BJ (cell line): ENCODE measurements around the gene ARHGAP31. TPM values are rescaled to one million over a fixed set of nuclear protein-coding genes. Genes with fewer than 3 reads are reported as not detected.

Experiments
- CTCF ChIA-PET: fragments of 350-600 bp; formaldehyde crosslinking; extraction: SDS; loops from one replicate; lab custom pipeline; 2021; ENCODE audit warnings: antibody characterized with exemption, inconsistent platforms; lab: Yijun Ruan, JAX
- POLR2A ChIA-PET: fragments of 300-600 bp; sonication (Branson Sonifier 250); formaldehyde crosslinking; extraction: SDS; loops from one replicate; lab custom pipeline; 2021; ENCODE audit warnings: antibody characterized with exemption; lab: Charles Lee
- DNase-seq: peaks from one replicate; pipeline ENCODE4 v3.0.0-alpha.2; 2011; ENCODE audit warnings: low read depth
- H3K27me3 ChIP-seq: 2 replicates; pipeline ENCODE4 v1.6.0; 2011; ENCODE audit warnings: low read length; ENCODE audit not compliant: control insufficient read depth, insufficient read depth
- H3K36me3 ChIP-seq: 2 replicates; pipeline ENCODE4 v1.5.1; 2011; ENCODE audit warnings: low read length; ENCODE audit not compliant: control insufficient read depth, insufficient read depth
- H3K4me3 ChIP-seq: 2 replicates; pipeline ENCODE4 v1.5.1; 2011; ENCODE audit warnings: low read depth, mild to moderate bottlenecking, control low read depth, low read length
- polyA plus RNA-seq: library from polyadenylated mRNA; depleted of rRNA; stranded (reverse); fragments of >200 nt; gene quantifications from 2 replicates; pipeline ENCODE4 v1.2.3, GENCODE V29; 2011
- TF ChIP-seq, protein P1 (sequence below): IDR thresholded peaks from 2 replicates; pipeline ENCODE4 v1.5.1; 2011; ENCODE audit warnings: low read depth, mild to moderate bottlenecking, control low read depth, inconsistent platforms, low read length, moderate library complexity; ENCODE audit not compliant: insufficient read depth

ARHGAP31 gene
- polyA plus RNA-seq, 1 experiment, result 19.4 TPM

DNA sequence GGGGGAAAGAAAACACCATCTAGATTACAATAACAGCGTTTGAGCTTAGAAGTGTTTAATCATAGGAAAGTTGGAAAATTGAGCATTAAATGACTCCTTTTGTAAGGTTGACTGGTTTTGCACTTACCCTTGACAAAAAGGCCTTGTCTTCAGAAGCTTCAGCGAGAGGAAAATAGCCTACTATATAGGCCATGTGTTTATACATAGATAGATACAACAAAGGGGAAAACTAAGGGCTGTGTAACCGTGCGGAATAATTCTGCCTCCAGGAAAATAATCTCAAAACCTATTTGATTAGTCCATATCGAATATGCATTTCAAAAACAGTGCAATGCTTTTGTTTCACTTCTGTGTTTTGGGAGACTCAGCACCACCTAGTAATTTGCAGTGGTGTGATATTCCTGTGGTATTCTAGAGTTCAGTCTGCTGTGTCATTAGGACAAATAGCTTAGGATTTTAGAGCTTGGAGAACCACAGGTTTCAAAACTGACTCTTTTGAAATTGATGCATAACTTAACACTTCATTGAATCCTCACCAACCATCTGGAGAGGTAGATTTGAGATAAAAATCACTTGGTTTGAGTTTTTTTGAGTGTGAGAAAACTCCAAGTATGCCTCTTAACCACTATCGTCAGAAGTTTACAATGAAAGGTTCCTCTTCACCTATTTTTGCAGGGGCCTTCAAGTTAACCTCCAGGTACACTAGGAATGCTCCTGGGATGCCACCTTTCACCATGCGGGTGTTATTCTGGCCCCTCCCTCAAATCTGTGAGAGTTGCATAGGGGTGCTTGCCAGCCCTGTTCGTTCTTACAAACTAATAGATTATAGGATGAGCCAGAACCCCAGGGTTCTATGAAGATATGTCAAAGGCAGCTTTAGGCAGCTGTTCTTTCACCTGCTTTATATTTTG lies 1.9 kb downstream of the ARHGAP31 start:
- TF ChIP-seq, protein P1, sequence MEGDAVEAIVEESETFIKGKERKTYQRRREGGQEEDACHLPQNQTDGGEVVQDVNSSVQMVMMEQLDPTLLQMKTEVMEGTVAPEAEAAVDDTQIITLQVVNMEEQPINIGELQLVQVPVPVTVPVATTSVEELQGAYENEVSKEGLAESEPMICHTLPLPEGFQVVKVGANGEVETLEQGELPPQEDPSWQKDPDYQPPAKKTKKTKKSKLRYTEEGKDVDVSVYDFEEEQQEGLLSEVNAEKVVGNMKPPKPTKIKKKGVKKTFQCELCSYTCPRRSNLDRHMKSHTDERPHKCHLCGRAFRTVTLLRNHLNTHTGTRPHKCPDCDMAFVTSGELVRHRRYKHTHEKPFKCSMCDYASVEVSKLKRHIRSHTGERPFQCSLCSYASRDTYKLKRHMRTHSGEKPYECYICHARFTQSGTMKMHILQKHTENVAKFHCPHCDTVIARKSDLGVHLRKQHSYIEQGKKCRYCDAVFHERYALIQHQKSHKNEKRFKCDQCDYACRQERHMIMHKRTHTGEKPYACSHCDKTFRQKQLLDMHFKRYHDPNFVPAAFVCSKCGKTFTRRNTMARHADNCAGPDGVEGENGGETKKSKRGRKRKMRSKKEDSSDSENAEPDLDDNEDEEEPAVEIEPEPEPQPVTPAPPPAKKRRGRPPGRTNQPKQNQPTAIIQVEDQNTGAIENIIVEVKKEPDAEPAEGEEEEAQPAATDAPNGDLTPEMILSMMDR, result no peak
- no peak for DNase-seq
- ChIA-PET CTCF (interaction anchor here (1.0 to 5.9 kb wide), 6 partner anchors 10 to 57 kb away, joined by 3 to 20 read pairs (median 4); no protein-coding TSS in a partner anchor), POLR2A (interaction anchor here (0.6 kb wide), 1 partner anchor 15 kb away, joined by 3 read pairs; no protein-coding TSS in a partner anchor)
- Histone ChIP-seq H3K27me3 (no peaks in the 10 kb centered on the region), H3K4me3 (peak overlapping the region; percentile 64), H3K36me3 (no peaks in the 10 kb centered on the region)

DNA sequence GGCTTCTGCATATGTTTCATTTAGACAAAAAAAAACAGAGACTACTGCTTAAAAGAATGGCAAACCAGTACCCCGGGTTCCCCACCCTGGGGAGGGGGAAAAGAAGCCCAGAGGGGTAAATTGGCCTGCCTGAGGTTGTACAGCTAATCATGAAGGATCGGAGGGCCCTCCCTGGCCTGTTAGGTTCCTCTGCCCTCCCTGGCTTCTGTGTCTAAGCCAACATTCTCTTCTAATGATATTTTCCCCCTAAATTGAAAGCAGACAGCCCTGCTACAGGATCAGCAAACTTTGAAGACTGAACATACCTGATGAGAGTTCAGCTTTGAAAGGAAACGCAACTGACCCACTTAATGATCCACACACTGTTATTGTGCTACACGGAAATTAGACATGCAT lies 2.5 kb downstream of the ARHGAP31 start:
- TF ChIP-seq, protein P1, result no peak
- POLR2A ChIA-PET, result interaction anchor here (0.7 kb wide), 1 partner anchor 22 kb away, joined by 21 read pairs; no protein-coding TSS in a partner anchor
- DNase-seq, result no peak
- CTCF ChIA-PET, result interaction anchor here (1.0 to 1.7 kb wide), 4 partner anchors 9 to 56 kb away, joined by 3 to 5 read pairs (median 4); no protein-coding TSS in a partner anchor
- no peak overlapping the region for H3K4me3 ChIP-seq
- no peaks in the 10 kb centered on the region for H3K27me3 ChIP-seq
- no peaks in the 10 kb centered on the region for H3K36me3 ChIP-seq

- H3K4me3 ChIP-seq, result no peak overlapping the region
- H3K36me3 ChIP-seq, result no peaks in the 10 kb centered on the region
- no peak for DNase-seq
- ChIA-PET POLR2A (interaction anchor here (0.7 kb wide), 1 partner anchor 22 kb away, joined by 21 read pairs; no protein-coding TSS in a partner anchor), CTCF (interaction anchor here (1.0 to 1.7 kb wide), 4 partner anchors 8 to 56 kb away, joined by 3 to 5 read pairs (median 4); no protein-coding TSS in a partner anchor)
- TF ChIP-seq, protein P1, result no peak
- H3K27me3 ChIP-seq, result no peaks in the 10 kb centered on the region
Observed at GRCh38 chr3:119297169-119297568, 3.0 kb downstream of the ARHGAP31 start.

GRCh38 chr3:119298565-119298941 lies 4.4 kb downstream of the ARHGAP31 start:
- ChIA-PET CTCF (interaction anchor here (1.0 to 1.7 kb wide), 2 partner anchors 25 to 57 kb away, joined by 3 to 5 read pairs; no protein-coding TSS in a partner anchor), POLR2A (no interaction called here)
- DNase-seq, result no peak
- Histone ChIP-seq H3K27me3 (no peaks in the 10 kb centered on the region), H3K36me3 (no peaks in the 10 kb centered on the region), H3K4me3 (no peak overlapping the region)
- TF ChIP-seq, protein P1, result no peak

DNA sequence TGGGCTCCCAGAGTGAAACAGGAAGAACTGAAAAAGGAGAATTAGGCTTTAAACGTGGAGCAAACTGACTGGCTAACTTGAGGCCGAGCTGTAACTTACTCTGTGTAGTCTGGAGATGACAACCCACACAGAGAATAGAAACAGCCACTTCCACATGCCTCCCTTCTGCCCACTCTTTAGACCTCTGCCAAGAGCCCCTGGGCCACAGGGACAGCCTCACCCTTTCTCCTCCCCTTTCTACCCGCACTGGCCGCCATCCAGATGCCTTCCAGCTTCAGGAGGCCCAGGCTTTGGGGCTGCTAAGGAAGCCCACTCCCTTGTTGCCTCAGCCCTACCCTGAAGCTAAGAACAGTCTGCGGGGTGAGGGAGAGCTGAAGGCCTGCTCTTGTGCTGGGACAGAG lies 6.8 kb downstream of the ARHGAP31 start:
- POLR2A ChIA-PET, result no interaction called here
- Histone ChIP-seq H3K4me3 (no peak overlapping the region), H3K36me3 (no peaks in the 10 kb centered on the region), H3K27me3 (no peaks in the 10 kb centered on the region)
- no peak for DNase-seq
- CTCF ChIA-PET, result interaction anchor here (1.3 kb wide), 1 partner anchor 10 kb away, joined by 3 read pairs; no protein-coding TSS in a partner anchor
- TF ChIP-seq, protein P1, result no peak
